T-cell (primary cell): ENCODE results near the gene HEPHL1. TPM values are rescaled to one million over a fixed set of nuclear protein-coding genes. Genes with fewer than 3 reads are reported as not detected.

Source experiments
- ATAC-seq, 4 experiments: fragments of 200-7000 bp in 3 of 4; fragments of 150-1000 bp in 1 of 4; cut with Tn5 transposase; replicated peaks in 1 of 4; 1 replicate in 3 of 4; 2 replicates in 1 of 4; pipeline ENCODE4 v1.10.0; 2021; ENCODE audit warnings: moderate library complexity in 3 of 4, mild to moderate bottlenecking in 2 of 4, moderate number of reproducible peaks in 1 of 4
- CTCF ChIA-PET, 2 donors: fragments of 300-600 bp; sonication (Branson Sonifier 250); formaldehyde crosslinking; loops; one replicate each; lab custom pipeline; 2022; ENCODE audit warnings: antibody characterized with exemption in 2 of 2; lab: Charles Lee
- POLR2A ChIA-PET, 2 donors: fragments of 300-600 bp; sonication (Branson Sonifier 250); formaldehyde crosslinking; loops; one replicate each; lab custom pipeline; 2022; ENCODE audit warnings: antibody characterized with exemption in 2 of 2; lab: Charles Lee
- DNase-seq, 35 experiments: peaks; one replicate each; pipeline versions ENCODE4 v3.0.0 to v3.0.0-alpha.2; 2013 to 2023
- H3K27ac ChIP-seq: one replicate; pipeline ENCODE4 v1.5.1; 2013; ENCODE audit warnings: low read length
- H3K27me3 ChIP-seq, 2 experiments: replicated peaks in 1 of 2; 1 replicate in 1 of 2; 2 replicates in 1 of 2; pipeline versions ENCODE4 v1.6.1 to v1.7.0; 2013; ENCODE audit warnings: low read length in 1 of 2, mixed read lengths in 1 of 2; ENCODE audit not compliant: control insufficient read depth in 2 of 2, insufficient read depth in 2 of 2; ENCODE audit errors: extremely low read depth in 1 of 2
- H3K36me3 ChIP-seq, 2 donors: 1 replicate in 1 of 2; 2 replicates in 1 of 2; pipeline versions ENCODE4 v1.6.1 to v1.7.0; 2013; ENCODE audit warnings: low read length in 1 of 2; ENCODE audit not compliant: control insufficient read depth in 2 of 2, insufficient read depth in 1 of 2; ENCODE audit errors: extremely low read depth in 1 of 2
- H3K4me1 ChIP-seq, 2 experiments: 1 replicate in 1 of 2; 2 replicates in 1 of 2; pipeline versions ENCODE4 v1.6.1 to v1.7.0; 2013; ENCODE audit warnings: low read length in 2 of 2, mixed read lengths in 1 of 2; ENCODE audit not compliant: insufficient read depth in 2 of 2, control insufficient read depth in 1 of 2; ENCODE audit errors: extremely low read depth in 1 of 2
- H3K4me3 ChIP-seq, 2 donors: 1 replicate in 1 of 2; 2 replicates in 1 of 2; pipeline versions ENCODE4 v1.5.1 to v1.7.0; 2013; ENCODE audit warnings: mild to moderate bottlenecking in 2 of 2, low read length in 1 of 2, moderate library complexity in 1 of 2; ENCODE audit not compliant: control insufficient read depth in 1 of 2; ENCODE audit errors: extremely low read depth in 1 of 2
- H3K9me3 ChIP-seq: 2 replicates; pipeline ENCODE4 v1.7.0; 2013
- H3K27ac Mint-ChIP-seq, 2 donors: one replicate each; pipeline ENCODE4 v1.8.0; 2020 to 2021; ENCODE audit warnings: mild to moderate bottlenecking in 2 of 2, mixed read lengths in 2 of 2
- H3K27me3 Mint-ChIP-seq, 2 donors: one replicate each; pipeline ENCODE4 v1.8.0; 2021 to 2022; ENCODE audit warnings: mixed read lengths in 2 of 2
- H3K36me3 Mint-ChIP-seq: one replicate; pipeline ENCODE4 v1.8.0; 2021; ENCODE audit warnings: mixed read lengths
- H3K4me1 Mint-ChIP-seq, 3 donors: one replicate each; pipeline ENCODE4 v1.8.0; 2020 to 2022; ENCODE audit warnings: mixed read lengths in 3 of 3, mild to moderate bottlenecking in 1 of 3
- H3K4me3 Mint-ChIP-seq, 3 donors: one replicate each; pipeline ENCODE4 v1.8.0; 2020 to 2022; ENCODE audit warnings: mild to moderate bottlenecking in 3 of 3, mixed read lengths in 3 of 3, moderate library complexity in 3 of 3
- H3K9me3 Mint-ChIP-seq, 3 donors: one replicate each; pipeline ENCODE4 v1.8.0; 2020 to 2022; ENCODE audit warnings: mixed read lengths in 3 of 3
- WGBS: methylation state at CpG from one replicate; pipeline ENCODE4 v1.1.5; 2013; ENCODE audit warnings: missing lambda C conversion rate; ENCODE audit not compliant: insufficient coverage; 5-methylcytosine and 5-hydroxymethylcytosine counted together
- total RNA-seq, 35 experiments: library from RNA in 6 of 35; stranded (reverse) in 6 of 35; fragments of 120-200 nt in 1 of 35; gene quantifications; one replicate each; pipeline versions ENCODE4 v1.2.1 to v1.2.4 and lab custom pipeline; 2013 to 2026

HEPHL1 gene
- total RNA-seq, 5 donors from 2014 or later (not counting 1 experiment from before 2014, with no cell fraction given), result not detected

DNA sequence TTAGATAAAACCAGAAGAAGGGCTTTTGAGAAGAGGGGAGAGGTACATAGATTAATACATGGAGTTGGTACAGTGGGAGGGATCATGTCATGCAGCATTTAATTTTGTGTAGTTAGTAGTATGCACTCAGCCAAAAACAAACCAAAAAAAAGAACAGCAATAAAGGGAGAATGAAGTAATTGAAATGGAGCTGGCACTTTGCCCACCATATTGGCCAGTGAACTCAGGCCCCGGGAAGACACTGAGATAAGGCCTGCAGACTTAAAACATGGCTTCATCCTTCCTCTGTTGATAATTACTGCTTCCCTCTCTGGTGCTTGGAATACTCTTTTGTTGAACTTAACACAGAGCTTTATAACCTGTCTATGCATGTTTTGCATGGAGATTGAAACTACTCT, 110.6 kb downstream of the HEPHL1 start:
- ChIA-PET POLR2A (no interaction called here), CTCF (no interaction called here)
- H3K27ac ChIP-seq, result no peak overlapping the region
- Mint-ChIP-seq H3K27me3 (no peaks in the 10 kb centered on the region), H3K9me3 (no peaks in the 10 kb centered on the region), H3K4me3 (no peak overlapping the region), H3K27ac (no peak overlapping the region), H3K4me1 (peaks cover 52 to 56% (median 54%) of the 10 kb centered on the region in 3 donors), H3K36me3 (peaks cover 9% of the 10 kb centered on the region)
- no CpG with 5 or more reads among the region's 1 CpG for WGBS
- no peaks in the 10 kb centered on the region for H3K27me3 ChIP-seq
- no peaks in the 10 kb centered on the region for H3K9me3 ChIP-seq
- peaks cover 5 to 55% of the 10 kb centered on the region in 2 experiments for H3K4me1 ChIP-seq
- ATAC-seq (no peak), DNase-seq (no peak)
- no peak overlapping the region for H3K4me3 ChIP-seq
- no peaks in the 10 kb centered on the region for H3K36me3 ChIP-seq

- H3K4me3 ChIP-seq, result no peak overlapping the region
- H3K36me3 ChIP-seq, result no peaks in the 10 kb centered on the region
- no peaks in the 10 kb centered on the region for H3K9me3 ChIP-seq
- Mint-ChIP-seq H3K4me3 (no peak overlapping the region), H3K27ac (no peak overlapping the region), H3K36me3 (peaks cover 10% of the 10 kb centered on the region), H3K9me3 (no peaks in the 10 kb centered on the region), H3K4me1 (peaks cover 51 to 56% (median 55%) of the 10 kb centered on the region in 3 donors), H3K27me3 (no peaks in the 10 kb centered on the region)
- DNase-seq, result no peak
- CTCF ChIA-PET, result no interaction called here
- no peak overlapping the region for H3K27ac ChIP-seq
- H3K4me1 ChIP-seq, result peaks cover 5 to 56% of the 10 kb centered on the region in 2 experiments
- ATAC-seq, result no peak
- WGBS, result 94% methylated on average over 5 of the region's 5 CpGs
- POLR2A ChIA-PET, result no interaction called here
- H3K27me3 ChIP-seq, result no peaks in the 10 kb centered on the region
Observed at GRCh38 chr11:94132152-94132558, 111.0 kb downstream of the HEPHL1 start.

DNA sequence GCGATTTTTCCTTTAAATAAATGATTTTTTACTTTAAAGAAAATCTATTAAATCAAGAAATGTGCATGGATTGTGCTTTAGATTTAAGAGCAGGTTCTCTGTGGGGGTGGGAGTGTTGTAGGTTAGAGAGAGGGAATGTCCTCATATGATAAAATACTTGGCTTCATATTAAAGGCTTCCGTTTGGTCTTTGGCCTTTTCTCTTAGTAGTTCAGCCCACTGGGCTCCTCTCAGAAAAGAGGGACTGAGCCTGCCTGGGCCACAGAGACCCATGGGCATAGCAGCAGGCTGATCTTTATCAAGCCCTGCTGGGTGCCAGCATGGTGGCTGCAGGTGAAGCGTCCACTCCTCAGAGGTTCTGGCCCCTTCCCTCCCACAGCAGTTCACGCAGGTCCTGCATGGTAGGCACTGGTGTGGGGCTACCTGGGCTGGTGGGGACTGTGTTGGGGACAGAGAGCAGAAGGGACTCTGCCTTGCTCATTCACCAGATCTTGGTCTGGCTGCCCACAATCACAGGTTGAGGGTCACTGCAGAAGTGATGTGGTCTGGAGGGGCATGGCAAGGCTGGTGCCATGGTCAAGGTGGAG, 111.8 kb downstream of the HEPHL1 start:
- H3K4me1 Mint-ChIP-seq, result peaks cover 43 to 52% (median 51%) of the 10 kb centered on the region in 3 donors
- no peak overlapping the region for H3K4me3 Mint-ChIP-seq
- Histone ChIP-seq H3K27ac (no peak overlapping the region), H3K27me3 (no peaks in the 10 kb centered on the region), H3K4me1 (peaks cover 2 to 51% of the 10 kb centered on the region in 2 experiments), H3K9me3 (no peaks in the 10 kb centered on the region), H3K36me3 (no peaks in the 10 kb centered on the region), H3K4me3 (no peak overlapping the region)
- no peak for ATAC-seq
- 90% methylated on average over 1 of the region's 4 CpGs for WGBS
- H3K9me3 Mint-ChIP-seq, result no peaks in the 10 kb centered on the region
- H3K27ac Mint-ChIP-seq, result peak overlapping the region; percentile 24 to 29
- ChIA-PET POLR2A (no interaction called here), CTCF (no interaction called here)
- peaks cover 10% of the 10 kb centered on the region for H3K36me3 Mint-ChIP-seq
- H3K27me3 Mint-ChIP-seq, result no peaks in the 10 kb centered on the region
- DNase-seq, result no peak

GRCh38 chr11:94133752-94134151, 112.6 kb downstream of the HEPHL1 start:
- Histone ChIP-seq H3K4me1 (peaks cover 0 to 47% of the 10 kb centered on the region in 2 experiments), H3K27me3 (no peaks in the 10 kb centered on the region), H3K4me3 (no peak overlapping the region), H3K27ac (no peak overlapping the region), H3K9me3 (no peaks in the 10 kb centered on the region), H3K36me3 (no peaks in the 10 kb centered on the region)
- peaks cover 10% of the 10 kb centered on the region for H3K36me3 Mint-ChIP-seq
- DNase-seq (no peak), ATAC-seq (no peak)
- H3K27ac Mint-ChIP-seq, result peak overlapping the region in 1 of 2 donors; percentile 23
- H3K9me3 Mint-ChIP-seq, result no peaks in the 10 kb centered on the region
- H3K4me1 Mint-ChIP-seq, result peaks cover 42 to 52% (median 50%) of the 10 kb centered on the region in 3 donors
- no peaks in the 10 kb centered on the region for H3K27me3 Mint-ChIP-seq
- 95% methylated on average over 3 of the region's 4 CpGs for WGBS
- CTCF ChIA-PET, result no interaction called here
- POLR2A ChIA-PET, result no interaction called here
- H3K4me3 Mint-ChIP-seq, result no peak overlapping the region

- no peak overlapping the region for H3K4me3 ChIP-seq
- no peak for ATAC-seq
- peaks cover 49 to 59% (median 58%) of the 10 kb centered on the region in 3 donors for H3K4me1 Mint-ChIP-seq
- H3K27me3 ChIP-seq, result no peaks in the 10 kb centered on the region
- no peak overlapping the region for H3K4me3 Mint-ChIP-seq
- H3K36me3 ChIP-seq, result no peaks in the 10 kb centered on the region
- ChIA-PET POLR2A (no interaction called here), CTCF (no interaction called here)
- no peaks in the 10 kb centered on the region for H3K27me3 Mint-ChIP-seq
- H3K27ac Mint-ChIP-seq, result no peak overlapping the region
- H3K9me3 Mint-ChIP-seq, result no peaks in the 10 kb centered on the region
- no peak for DNase-seq
- peaks cover 10% of the 10 kb centered on the region for H3K36me3 Mint-ChIP-seq
- peaks cover 0 to 40% of the 10 kb centered on the region in 2 experiments for H3K4me1 ChIP-seq
- 85% methylated on average over 5 of the region's 10 CpGs for WGBS
- no peaks in the 10 kb centered on the region for H3K9me3 ChIP-seq
- H3K27ac ChIP-seq, result no peak overlapping the region
Observed at GRCh38 chr11:94134651-94135512, 113.7 kb downstream of the HEPHL1 start.

DNA sequence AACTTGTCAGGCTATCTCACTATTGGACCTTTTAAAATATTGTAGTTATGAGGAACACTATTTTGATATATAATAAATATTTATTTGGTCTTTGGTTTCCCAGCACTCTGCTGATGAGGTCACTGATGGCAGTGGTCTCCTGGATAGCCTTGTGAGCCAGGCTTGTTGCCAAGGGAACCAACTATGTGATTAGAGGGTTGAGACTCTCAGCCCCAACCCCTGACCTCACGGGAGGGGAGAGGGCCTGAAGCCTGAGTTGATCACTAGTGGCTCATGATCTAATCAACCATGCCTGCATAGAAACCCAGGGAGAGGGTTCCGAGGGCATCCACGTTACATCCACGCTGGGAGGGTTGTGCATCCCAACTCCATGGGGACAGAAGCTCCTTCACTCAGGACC, 118.3 kb downstream of the HEPHL1 start:
- no peak for ATAC-seq
- 92% methylated on average over 4 of the region's 4 CpGs for WGBS
- Mint-ChIP-seq H3K9me3 (no peaks in the 10 kb centered on the region), H3K27me3 (no peaks in the 10 kb centered on the region), H3K27ac (no peak overlapping the region), H3K4me1 (peaks cover 63 to 76% (median 72%) of the 10 kb centered on the region in 3 donors), H3K4me3 (no peak overlapping the region), H3K36me3 (peaks cover 10% of the 10 kb centered on the region)
- Histone ChIP-seq H3K27me3 (no peaks in the 10 kb centered on the region), H3K4me1 (peaks cover 0 to 21% of the 10 kb centered on the region in 2 experiments), H3K36me3 (no peaks in the 10 kb centered on the region), H3K27ac (no peak overlapping the region), H3K4me3 (no peak overlapping the region), H3K9me3 (no peaks in the 10 kb centered on the region)
- DNase-seq, result no peak
- ChIA-PET CTCF (no interaction called here), POLR2A (no interaction called here)
